Head of caudate nucleus (tissue), 42 donors: ENCODE measurements around the gene TM9SF2.
"Not testable (repeated sequence)": the region's sequence is repeated elsewhere in the genome, so short reads cannot be mapped to it uniquely, and the experiment has no call there.

Experiments used
- DNase-seq, 42 donors: peaks; one replicate each; pipeline versions ENCODE4 v3.0.0 to v3.0.0-alpha.2; 2020 to 2021; ENCODE audit warnings: mixed read lengths in 7 of 42
- intact Hi-C: fragments of 100-400 bp; cut with DNase I; formaldehyde crosslinking; loops from one replicate; pipeline ENCODE4 v1.15.0; 2022

The TM9SF2 gene

GRCh38 chr13:99501184-99501847, at the start of gene TM9SF2:
TM9SF2 (plus strand) TSS chr13:99501472; CDS start chr13:99501607, 135 bp downstream.
- peak; percentile 87 to 98 (median 95) for DNase-seq
- intact Hi-C loops, result no loop called here

- no peak for DNase-seq
- intact Hi-C loops, result no loop called here
These were observed 46.6 kb upstream of the TM9SF2 start for GRCh38 chr13:99454518-99455183.

GRCh38 chr13:99459099-99459850, 42.0 kb upstream of the TM9SF2 start:
- DNase-seq, result no peak
- intact Hi-C loops, result no loop called here

GRCh38 chr13:99460802-99461201, 40.5 kb upstream of the TM9SF2 start:
- DNase-seq, result peak in 3 of 42 donors; percentile 13 to 23 (median 17)
- intact Hi-C loops, result not testable (repeated sequence)

GRCh38 chr13:99463646-99464397, 37.5 kb upstream of the TM9SF2 start:
- intact Hi-C loops, result no loop called here
- DNase-seq, result no peak

- intact Hi-C loops, result no loop called here
- no peak for DNase-seq
These were observed 36.8 kb upstream of the TM9SF2 start for GRCh38 chr13:99464441-99464949.

- DNase-seq, result no peak
- intact Hi-C loops, result no loop called here
These were observed 35.8 kb upstream of the TM9SF2 start for GRCh38 chr13:99465454-99465853.

GRCh38 chr13:99467764-99468163, 33.5 kb upstream of the TM9SF2 start:
- intact Hi-C loops, result no loop called here
- DNase-seq, result no peak

GRCh38 chr13:99469041-99469440, 32.2 kb upstream of the TM9SF2 start:
- no peak for DNase-seq
- intact Hi-C loops, result no loop called here

GRCh38 chr13:99470027-99470426, 31.2 kb upstream of the TM9SF2 start:
- DNase-seq, result no peak
- intact Hi-C loops, result no loop called here

- no peak for DNase-seq
- intact Hi-C loops, result no loop called here
These were observed 29.8 kb upstream of the TM9SF2 start for GRCh38 chr13:99471221-99472121.

- no peak for DNase-seq
- intact Hi-C loops, result no loop called here
These were observed 29.2 kb upstream of the TM9SF2 start for GRCh38 chr13:99472122-99472440.

GRCh38 chr13:99473515-99473914, 27.8 kb upstream of the TM9SF2 start:
- DNase-seq, result no peak
- intact Hi-C loops, result no loop called here

- intact Hi-C loops, result no loop called here
- DNase-seq, result no peak
These were observed 24.6 kb upstream of the TM9SF2 start for GRCh38 chr13:99476648-99477047.

- no peak for DNase-seq
- intact Hi-C loops, result no loop called here
These were observed 23.8 kb upstream of the TM9SF2 start for GRCh38 chr13:99477493-99477892.

- DNase-seq, result no peak
- intact Hi-C loops, result no loop called here
These were observed 19.9 kb upstream of the TM9SF2 start for GRCh38 chr13:99481366-99481765.

GRCh38 chr13:99484473-99484872, 16.8 kb upstream of the TM9SF2 start:
- intact Hi-C loops, result no loop called here

GRCh38 chr13:99486996-99487395, 14.3 kb upstream of the TM9SF2 start:
- intact Hi-C loops, result no loop called here
- DNase-seq, result no peak

More at GRCh38 chr13:99484473-99484872, 16.8 kb upstream of the TM9SF2 start:
- no peak for DNase-seq
